Brain microvascular endothelial cell (primary cell): ENCODE data around the gene CAMTA1.
A peak's percentile ranks its signal among the peaks of the same experiment; 100 is the strongest.

Source experiments
- DNase-seq: peaks from one replicate; pipeline ENCODE4 v3.0.0-alpha.2; 2020
- H3K27ac ChIP-seq: fragments of 250-450 bp; sonication (Bioruptor Pico); 2 replicates; pipeline ENCODE4 v1.5.1; 2020; ENCODE audit warnings: mild to moderate bottlenecking, moderate library complexity
- H3K27me3 ChIP-seq: fragments of 250-450 bp; sonication (Bioruptor Pico); replicated peaks from 2 replicates; pipeline ENCODE4 v1.5.1; 2020; ENCODE audit warnings: mild to moderate bottlenecking
- H3K36me3 ChIP-seq: fragments of 250-450 bp; sonication (Bioruptor Pico); replicated peaks from 2 replicates; pipeline ENCODE4 v1.5.1; 2020; ENCODE audit warnings: mild to moderate bottlenecking
- H3K4me3 ChIP-seq: 2 replicates; pipeline ENCODE4 v1.5.1; 2011; ENCODE audit warnings: low read depth, mild to moderate bottlenecking, control low read depth, low read length, moderate library complexity
- in situ Hi-C: cut with HindIII; loops from 2 replicates; pipeline ENCODE4 v1.10.0; 2017; ENCODE audit warnings: low sequenced_read_pairs, low pct_ligation_motif_present
- TF ChIP-seq, protein P1 (sequence below): IDR thresholded peaks from 2 replicates; pipeline ENCODE4 v1.5.1; 2011; ENCODE audit warnings: low read depth, mild to moderate bottlenecking, moderate library complexity, low read length, control low read depth, inconsistent platforms; ENCODE audit errors: missing control alignments

The CAMTA1 gene

DNA sequence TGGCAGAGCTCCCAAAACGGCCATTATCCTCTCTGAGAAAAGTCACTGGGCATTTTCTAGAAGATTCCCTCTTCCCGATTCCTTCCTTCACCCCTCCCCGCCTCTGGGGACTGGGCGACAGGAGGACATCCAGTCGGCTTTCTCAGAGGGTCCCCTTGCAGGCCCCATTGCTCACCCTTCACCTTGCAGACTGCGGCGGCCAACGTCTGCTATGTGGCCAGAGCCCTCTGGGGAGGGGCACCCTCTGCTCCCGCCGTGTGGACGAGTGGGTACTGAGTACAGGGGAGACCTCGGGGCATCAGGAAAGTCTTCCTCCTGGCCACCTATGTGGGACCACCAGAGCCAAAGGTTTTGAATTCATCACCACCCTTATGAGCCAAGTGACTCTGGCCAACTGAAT is 692.3 kb downstream of the CAMTA1 start:
- in situ Hi-C loops = no loop called here
- Histone ChIP-seq H3K27ac (no peak overlapping the region), H3K27me3 (no peaks in the 10 kb centered on the region), H3K36me3 (no peaks in the 10 kb centered on the region), H3K4me3 (no peak overlapping the region)
- DNase-seq = no peak
- TF ChIP-seq, protein P1, sequence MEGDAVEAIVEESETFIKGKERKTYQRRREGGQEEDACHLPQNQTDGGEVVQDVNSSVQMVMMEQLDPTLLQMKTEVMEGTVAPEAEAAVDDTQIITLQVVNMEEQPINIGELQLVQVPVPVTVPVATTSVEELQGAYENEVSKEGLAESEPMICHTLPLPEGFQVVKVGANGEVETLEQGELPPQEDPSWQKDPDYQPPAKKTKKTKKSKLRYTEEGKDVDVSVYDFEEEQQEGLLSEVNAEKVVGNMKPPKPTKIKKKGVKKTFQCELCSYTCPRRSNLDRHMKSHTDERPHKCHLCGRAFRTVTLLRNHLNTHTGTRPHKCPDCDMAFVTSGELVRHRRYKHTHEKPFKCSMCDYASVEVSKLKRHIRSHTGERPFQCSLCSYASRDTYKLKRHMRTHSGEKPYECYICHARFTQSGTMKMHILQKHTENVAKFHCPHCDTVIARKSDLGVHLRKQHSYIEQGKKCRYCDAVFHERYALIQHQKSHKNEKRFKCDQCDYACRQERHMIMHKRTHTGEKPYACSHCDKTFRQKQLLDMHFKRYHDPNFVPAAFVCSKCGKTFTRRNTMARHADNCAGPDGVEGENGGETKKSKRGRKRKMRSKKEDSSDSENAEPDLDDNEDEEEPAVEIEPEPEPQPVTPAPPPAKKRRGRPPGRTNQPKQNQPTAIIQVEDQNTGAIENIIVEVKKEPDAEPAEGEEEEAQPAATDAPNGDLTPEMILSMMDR = no peak

DNA sequence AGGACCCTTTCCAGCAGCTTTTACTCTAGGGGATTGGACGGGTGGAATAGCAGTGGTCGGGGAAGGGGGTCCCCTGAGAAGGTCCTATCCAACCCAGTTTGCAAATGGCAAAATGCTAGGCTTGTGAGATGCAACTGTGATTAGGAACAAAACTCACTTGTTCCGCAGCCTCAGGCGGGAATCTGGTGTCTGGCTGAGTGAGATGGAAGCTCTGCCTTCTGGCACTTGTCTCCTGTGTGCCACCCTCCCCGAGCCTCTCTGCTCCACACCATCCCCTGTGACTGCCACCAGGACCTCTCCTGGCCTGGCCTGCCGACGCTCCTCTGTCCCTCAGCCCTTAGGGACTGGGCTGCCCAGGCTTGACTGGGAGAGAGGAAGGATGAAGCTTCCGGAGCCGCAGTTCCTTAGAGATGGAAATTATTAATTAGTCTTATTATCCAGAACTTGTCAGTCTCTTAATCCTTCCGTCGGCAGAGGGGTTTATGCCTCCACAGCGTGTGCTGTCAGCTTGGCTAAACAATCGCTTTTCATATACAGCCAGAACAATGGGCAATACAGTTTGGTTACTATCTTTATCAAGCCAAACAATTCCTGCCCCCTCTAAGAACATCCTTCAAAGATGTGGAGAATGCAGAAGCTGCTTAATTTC is 693.0 kb downstream of the CAMTA1 start:
- in situ Hi-C loops = no loop called here
- no peak for DNase-seq
- H3K27ac ChIP-seq = peak overlapping the region; percentile 54
- no peak overlapping the region for H3K4me3 ChIP-seq
- peaks cover 1% of the 10 kb centered on the region for H3K27me3 ChIP-seq
- H3K36me3 ChIP-seq = no peaks in the 10 kb centered on the region
- TF ChIP-seq, protein P1 = no peak

GRCh38 chr1:7478809-7479499 is 693.7 kb downstream of the CAMTA1 start:
- Histone ChIP-seq H3K27me3 (peaks cover 3% of the 10 kb centered on the region), H3K27ac (peak overlapping the region; percentile 54), H3K36me3 (no peaks in the 10 kb centered on the region), H3K4me3 (no peak overlapping the region)
- in situ Hi-C loops = no loop called here
- DNase-seq = peak; percentile 94
- TF ChIP-seq, protein P1 = no peak

- TF ChIP-seq, protein P1 = no peak
- in situ Hi-C loops = no loop called here
- peak overlapping the region; percentile 23 for H3K27ac ChIP-seq
- no peak overlapping the region for H3K4me3 ChIP-seq
- H3K36me3 ChIP-seq = no peaks in the 10 kb centered on the region
- DNase-seq = no peak
- peaks cover 3% of the 10 kb centered on the region for H3K27me3 ChIP-seq
Measured at GRCh38 chr1:7479571-7479970, 694.3 kb downstream of the CAMTA1 start.

DNA sequence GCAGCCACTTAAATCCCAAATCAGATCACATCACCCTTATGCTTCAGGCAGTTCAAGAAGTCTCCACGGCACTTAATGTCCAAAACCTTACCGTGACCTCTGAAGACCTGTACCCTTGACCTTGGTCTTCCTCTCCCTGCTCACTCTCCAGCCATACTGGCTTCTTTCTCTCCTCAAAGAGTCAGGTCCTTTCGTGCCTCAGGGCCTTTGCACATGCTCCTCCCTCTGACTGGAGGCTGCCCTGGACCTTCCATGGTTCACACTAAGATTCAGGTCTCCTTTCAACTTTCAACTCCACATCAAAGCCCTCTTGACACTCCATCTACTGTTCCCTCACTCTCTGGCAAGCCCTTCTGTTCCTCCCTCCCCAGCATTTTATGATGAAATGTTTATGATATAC is 695.9 kb downstream of the CAMTA1 start:
- H3K27ac ChIP-seq = no peak overlapping the region
- peaks cover 3% of the 10 kb centered on the region for H3K27me3 ChIP-seq
- DNase-seq = no peak
- in situ Hi-C loops = no loop called here
- TF ChIP-seq, protein P1 = no peak
- no peak overlapping the region for H3K4me3 ChIP-seq
- no peaks in the 10 kb centered on the region for H3K36me3 ChIP-seq
